KBM-7 (cell line): ENCODE measurements around the gene MYO1B.
A peak's percentile ranks its signal among the peaks of the same experiment; 100 is the strongest.

Source experiments
- DNase-seq: peaks from one replicate; pipeline ENCODE4 v3.0.0-alpha.2; 2015
- in situ Hi-C: fragments of 300-500 bp; cut with MboI; formaldehyde crosslinking; loops from 2 replicates; pipeline ENCODE4 v1.14.3; 2020; ENCODE audit warnings: low sequenced_read_pairs, low pct_unique_long_range_greater_than_20kb, mixed read lengths

Gene MYO1B

GRCh38 chr2:191312662-191313061, 67.5 kb downstream of the MYO1B start:
- in situ Hi-C loops: no loop called here
- DNase-seq: no peak

- in situ Hi-C loops: no loop called here
- DNase-seq: no peak
These were observed 69.6 kb downstream of the MYO1B start for GRCh38 chr2:191314697-191315364.

- in situ Hi-C loops: no loop called here
- no peak for DNase-seq
These were observed 70.2 kb downstream of the MYO1B start for GRCh38 chr2:191315365-191315752.

GRCh38 chr2:191316246-191316994, 71.2 kb downstream of the MYO1B start:
- no peak for DNase-seq
- in situ Hi-C loops: no loop called here

GRCh38 chr2:191318037-191318728, 73.0 kb downstream of the MYO1B start:
- DNase-seq: peak; percentile 21
- in situ Hi-C loops: no loop called here

- in situ Hi-C loops: no loop called here
- DNase-seq: peak; percentile 33
These were observed 73.5 kb downstream of the MYO1B start for GRCh38 chr2:191318729-191319078.

- DNase-seq: no peak
- in situ Hi-C loops: no loop called here
These were observed 74.0 kb downstream of the MYO1B start for GRCh38 chr2:191319186-191319585.

GRCh38 chr2:191320881-191321280, 75.7 kb downstream of the MYO1B start:
- in situ Hi-C loops: no loop called here
- no peak for DNase-seq

GRCh38 chr2:191321861-191322662, 76.9 kb downstream of the MYO1B start:
- DNase-seq: peak; percentile 92
- in situ Hi-C loops: no loop called here

GRCh38 chr2:191322828-191323506, 77.8 kb downstream of the MYO1B start:
- in situ Hi-C loops: no loop called here
- DNase-seq: peak; percentile 75

- in situ Hi-C loops: no loop called here
- DNase-seq: no peak
These were observed 80.6 kb downstream of the MYO1B start for GRCh38 chr2:191325651-191326365.

GRCh38 chr2:191327484-191327883, 82.3 kb downstream of the MYO1B start:
- DNase-seq: no peak
- in situ Hi-C loops: no loop called here

- in situ Hi-C loops: no loop called here
- no peak for DNase-seq
These were observed 83.1 kb downstream of the MYO1B start for GRCh38 chr2:191328150-191328809.

GRCh38 chr2:191329841-191330240, 84.6 kb downstream of the MYO1B start:
- in situ Hi-C loops: no loop called here
- no peak for DNase-seq

- no peak for DNase-seq
These were observed 88.7 kb downstream of the MYO1B start for GRCh38 chr2:191333911-191334357.

GRCh38 chr2:191335875-191336464, 90.8 kb downstream of the MYO1B start:
- DNase-seq: no peak
- in situ Hi-C loops: no loop called here

More at GRCh38 chr2:191333911-191334357, 88.7 kb downstream of the MYO1B start:
- in situ Hi-C loops: no loop called here

- DNase-seq: no peak
- in situ Hi-C loops: no loop called here
These were observed 96.2 kb downstream of the MYO1B start for GRCh38 chr2:191341436-191341835.
